Activated naive CD8-positive, alpha-beta T cell treated with anti-CD3 and anti-CD28 coated beads for 36 hours (primary cell): ENCODE results near the gene SERINC5. TPM values are rescaled to one million over a fixed set of nuclear protein-coding genes. Genes with fewer than 3 reads are reported as not detected.
"Not testable (repeated sequence)": the region's sequence is repeated elsewhere in the genome, so short reads cannot be mapped to it uniquely, and the experiment has no call there.

Experiments
- DNase-seq: peaks from one replicate; pipeline ENCODE4 v3.0.0; 2021
- H3K27ac Mint-ChIP-seq: one replicate; pipeline ENCODE4 v1.8.0; 2022; ENCODE audit warnings: mild to moderate bottlenecking, moderate library complexity, mixed read lengths
- H3K27me3 Mint-ChIP-seq: one replicate; pipeline ENCODE4 v1.8.0; 2022; ENCODE audit warnings: mild to moderate bottlenecking, mixed read lengths
- H3K36me3 Mint-ChIP-seq: one replicate; pipeline ENCODE4 v1.8.0; 2021; ENCODE audit warnings: mild to moderate bottlenecking, mixed read lengths
- H3K4me1 Mint-ChIP-seq: one replicate; pipeline ENCODE4 v1.8.0; 2021; ENCODE audit warnings: mixed read lengths
- H3K4me3 Mint-ChIP-seq: one replicate; pipeline ENCODE4 v1.8.0; 2022; ENCODE audit warnings: mild to moderate bottlenecking, moderate library complexity, mixed read lengths
- H3K9me3 Mint-ChIP-seq: one replicate; pipeline ENCODE4 v1.8.0; 2022; ENCODE audit warnings: mixed read lengths
- total RNA-seq, 2 experiments: library from RNA; stranded (reverse); gene quantifications; one replicate each; pipeline ENCODE4 v1.2.3, GENCODE V29; 2021

Gene SERINC5
- total RNA-seq, 2 experiments from 2014 or later = 22.0 to 25.1 TPM

- Mint-ChIP-seq H3K9me3 (no peaks in the 10 kb centered on the region), H3K4me1 (peaks cover 56% of the 10 kb centered on the region), H3K27me3 (no peaks in the 10 kb centered on the region), H3K36me3 (peaks cover 34% of the 10 kb centered on the region), H3K27ac (peak overlapping the region; percentile 86), H3K4me3 (no peak overlapping the region)
- no peak for DNase-seq
Measured at GRCh38 chr5:80141681-80142080, 114.2 kb downstream of the SERINC5 start.

- no peak for DNase-seq
- Mint-ChIP-seq H3K4me1 (peaks cover 61% of the 10 kb centered on the region), H3K27me3 (no peaks in the 10 kb centered on the region), H3K4me3 (no peak overlapping the region), H3K36me3 (peaks cover 35% of the 10 kb centered on the region), H3K27ac (peak overlapping the region; percentile 86), H3K9me3 (no peaks in the 10 kb centered on the region)
Measured at GRCh38 chr5:80141147-80141671, 114.6 kb downstream of the SERINC5 start.

GRCh38 chr5:80140496-80140895, 115.4 kb downstream of the SERINC5 start:
- H3K4me1 Mint-ChIP-seq = peaks cover 68% of the 10 kb centered on the region
- H3K27me3 Mint-ChIP-seq = no peaks in the 10 kb centered on the region
- DNase-seq = peak; percentile 40

GRCh38 chr5:80139466-80139972, 116.3 kb downstream of the SERINC5 start:
- Mint-ChIP-seq H3K27ac (peak overlapping the region; percentile 86), H3K4me3 (peak overlapping the region; percentile 30), H3K9me3 (peaks cover 4% of the 10 kb centered on the region), H3K36me3 (peaks cover 35% of the 10 kb centered on the region), H3K27me3 (no peaks in the 10 kb centered on the region), H3K4me1 (peaks cover 75% of the 10 kb centered on the region)
- no peak for DNase-seq

More at GRCh38 chr5:80140496-80140895, 115.4 kb downstream of the SERINC5 start:
- peaks cover 37% of the 10 kb centered on the region for H3K36me3 Mint-ChIP-seq
- peaks cover 3% of the 10 kb centered on the region for H3K9me3 Mint-ChIP-seq
- H3K4me3 Mint-ChIP-seq = no peak overlapping the region
- peak overlapping the region; percentile 86 for H3K27ac Mint-ChIP-seq

- no peak for DNase-seq
- peaks cover 83% of the 10 kb centered on the region for H3K4me1 Mint-ChIP-seq
- H3K27ac Mint-ChIP-seq = no peak overlapping the region
- H3K4me3 Mint-ChIP-seq = no peak overlapping the region
- no peaks in the 10 kb centered on the region for H3K27me3 Mint-ChIP-seq
- H3K9me3 Mint-ChIP-seq = peaks cover 4% of the 10 kb centered on the region
- peaks cover 35% of the 10 kb centered on the region for H3K36me3 Mint-ChIP-seq
Measured at GRCh38 chr5:80138486-80138885, 117.4 kb downstream of the SERINC5 start.

- H3K9me3 Mint-ChIP-seq, DNase-seq, H3K27me3 Mint-ChIP-seq: not testable (repeated sequence)
- peaks cover 83% of the 10 kb centered on the region for H3K4me1 Mint-ChIP-seq
- H3K36me3 Mint-ChIP-seq = peaks cover 42% of the 10 kb centered on the region
- peak overlapping the region; percentile 95 for H3K27ac Mint-ChIP-seq
- H3K4me3 Mint-ChIP-seq = peak overlapping the region; percentile 57
Measured at GRCh38 chr5:80136798-80137197, 119.0 kb downstream of the SERINC5 start.

GRCh38 chr5:80134876-80135275, 121.0 kb downstream of the SERINC5 start:
- Mint-ChIP-seq H3K27me3 (no peaks in the 10 kb centered on the region), H3K27ac (peak overlapping the region; percentile 95), H3K36me3 (peaks cover 47% of the 10 kb centered on the region), H3K9me3 (peaks cover 22% of the 10 kb centered on the region), H3K4me3 (no peak overlapping the region), H3K4me1 (peaks cover 64% of the 10 kb centered on the region)
- no peak for DNase-seq

- Mint-ChIP-seq H3K27ac (no peak overlapping the region), H3K4me3 (no peak overlapping the region), H3K36me3 (peaks cover 27% of the 10 kb centered on the region), H3K9me3 (peaks cover 21% of the 10 kb centered on the region), H3K27me3 (no peaks in the 10 kb centered on the region), H3K4me1 (peaks cover 44% of the 10 kb centered on the region)
- no peak for DNase-seq
Measured at GRCh38 chr5:80129146-80129545, 126.7 kb downstream of the SERINC5 start.

GRCh38 chr5:80128141-80128540, 127.7 kb downstream of the SERINC5 start:
- H3K27ac Mint-ChIP-seq = no peak overlapping the region
- peaks cover 20% of the 10 kb centered on the region for H3K9me3 Mint-ChIP-seq
- H3K4me3 Mint-ChIP-seq = no peak overlapping the region
- peaks cover 23% of the 10 kb centered on the region for H3K36me3 Mint-ChIP-seq
- peaks cover 37% of the 10 kb centered on the region for H3K4me1 Mint-ChIP-seq
- no peak for DNase-seq
- H3K27me3 Mint-ChIP-seq = no peaks in the 10 kb centered on the region

- Mint-ChIP-seq H3K4me1 (peaks cover 33% of the 10 kb centered on the region), H3K27me3 (no peaks in the 10 kb centered on the region), H3K36me3 (peaks cover 15% of the 10 kb centered on the region), H3K27ac (no peak overlapping the region), H3K4me3 (no peak overlapping the region), H3K9me3 (peaks cover 17% of the 10 kb centered on the region)
- no peak for DNase-seq
Measured at GRCh38 chr5:80127116-80127552, 128.7 kb downstream of the SERINC5 start.

GRCh38 chr5:80125962-80126480, 129.8 kb downstream of the SERINC5 start:
- peaks cover 7% of the 10 kb centered on the region for H3K36me3 Mint-ChIP-seq
- peaks cover 8% of the 10 kb centered on the region for H3K9me3 Mint-ChIP-seq
- no peak for DNase-seq
- H3K27ac Mint-ChIP-seq = peak overlapping the region; percentile 65
- no peaks in the 10 kb centered on the region for H3K27me3 Mint-ChIP-seq
- H3K4me1 Mint-ChIP-seq = peaks cover 31% of the 10 kb centered on the region
- peak overlapping the region; percentile 0 for H3K4me3 Mint-ChIP-seq

- peaks cover 2% of the 10 kb centered on the region for H3K9me3 Mint-ChIP-seq
- H3K36me3 Mint-ChIP-seq = peaks cover 5% of the 10 kb centered on the region
- no peaks in the 10 kb centered on the region for H3K27me3 Mint-ChIP-seq
- H3K4me3 Mint-ChIP-seq = peak overlapping the region; percentile 41
- H3K4me1 Mint-ChIP-seq = peaks cover 31% of the 10 kb centered on the region
- DNase-seq = no peak
- H3K27ac Mint-ChIP-seq = peak overlapping the region; percentile 65
Measured at GRCh38 chr5:80125022-80125961, 130.6 kb downstream of the SERINC5 start.

- H3K9me3 Mint-ChIP-seq = peaks cover 2% of the 10 kb centered on the region
- H3K27ac Mint-ChIP-seq = no peak overlapping the region
- no peak for DNase-seq
- H3K4me3 Mint-ChIP-seq = no peak overlapping the region
- no peaks in the 10 kb centered on the region for H3K27me3 Mint-ChIP-seq
- H3K4me1 Mint-ChIP-seq = peaks cover 31% of the 10 kb centered on the region
- peaks cover 5% of the 10 kb centered on the region for H3K36me3 Mint-ChIP-seq
Measured at GRCh38 chr5:80124121-80124918, 131.5 kb downstream of the SERINC5 start.

- no peak for DNase-seq
- Mint-ChIP-seq H3K4me1 (peaks cover 39% of the 10 kb centered on the region), H3K4me3 (no peak overlapping the region), H3K27me3 (no peaks in the 10 kb centered on the region), H3K9me3 (peaks cover 5% of the 10 kb centered on the region), H3K36me3 (peaks cover 8% of the 10 kb centered on the region), H3K27ac (no peak overlapping the region)
Measured at GRCh38 chr5:80122579-80122978, 133.3 kb downstream of the SERINC5 start.
